HEK293 (cell line): ENCODE data around the gene DMWD.

Experiments
- CTCF ChIA-PET: fragments of 350-600 bp; formaldehyde crosslinking; extraction: SDS; loops from one replicate; lab custom pipeline; 2021; ENCODE audit warnings: antibody characterized with exemption; lab: Yijun Ruan, JAX
- POLR2A ChIA-PET: fragments of 300-600 bp; formaldehyde crosslinking; extraction: SDS; loops from one replicate; lab custom pipeline; 2020; ENCODE audit warnings: antibody characterized with exemption, inconsistent platforms; lab: Yijun Ruan, JAX
- H3K27ac ChIP-seq: fragments of 200-500 bp; sonication (Bioruptor generic); 2 replicates; pipeline ENCODE4 v1.5.1; 2014; ENCODE audit warnings: low read depth, low read length, control low read depth, inconsistent platforms; ENCODE audit errors: extremely low read depth
- H3K36me3 ChIP-seq, 2 experiments: fragments of 200-500 bp in 1 of 2; sonication (Bioruptor generic) in 1 of 2; 1 replicate in 1 of 2; 2 replicates in 1 of 2; pipeline ENCODE4 v1.5.1; 2014 to 2017; ENCODE audit warnings: inconsistent platforms in 2 of 2, low read length in 2 of 2; ENCODE audit not compliant: control insufficient read depth in 2 of 2, insufficient read depth in 1 of 2
- H3K4me1 ChIP-seq: fragments of 200-500 bp; sonication (Bioruptor generic); 2 replicates; pipeline ENCODE4 v1.5.1; 2014; ENCODE audit warnings: mild to moderate bottlenecking, low read length, inconsistent platforms; ENCODE audit not compliant: control insufficient read depth, insufficient read depth
- H3K4me3 ChIP-seq: 2 replicates; pipeline ENCODE4 v1.5.1; 2011; ENCODE audit warnings: low read depth, mild to moderate bottlenecking, control low read depth, low read length, moderate library complexity
- H3K9me3 ChIP-seq: fragments of 200-500 bp; sonication (Bioruptor generic); 2 replicates; pipeline ENCODE4 v1.5.1; 2014; ENCODE audit warnings: low read depth, low read length, inconsistent platforms; ENCODE audit not compliant: control insufficient read depth, insufficient read depth
- EGR2 ChIP-seq: fragments of 450-650 bp; formaldehyde crosslinking; IDR thresholded peaks from 2 replicates; pipeline ENCODE4 v1.5.1; 2016; ENCODE audit warnings: low read depth, missing biosample characterization, missing genetic modification characterization
- HIC1 ChIP-seq: fragments of 450-650 bp; formaldehyde crosslinking; IDR thresholded peaks from 2 replicates; pipeline ENCODE4 v1.5.1; 2016; ENCODE audit warnings: missing biosample characterization, missing genetic modification characterization
- KLF1 ChIP-seq: fragments of 450-650 bp; formaldehyde crosslinking; IDR thresholded peaks from 2 replicates; pipeline ENCODE4 v1.5.1; 2016; ENCODE audit warnings: missing biosample characterization, missing genetic modification characterization
- SCRT1 ChIP-seq: fragments of 450-650 bp; formaldehyde crosslinking; IDR thresholded peaks from 2 replicates; pipeline ENCODE4 v1.5.1; 2016; ENCODE audit warnings: missing biosample characterization, missing genetic modification characterization, borderline replicate concordance
- SCRT2 ChIP-seq: fragments of 450-650 bp; formaldehyde crosslinking; IDR thresholded peaks from 2 replicates; pipeline ENCODE4 v1.5.1; 2016; ENCODE audit warnings: missing biosample characterization, missing genetic modification characterization
- ZBTB10 ChIP-seq: fragments of 450-650 bp; formaldehyde crosslinking; IDR thresholded peaks from 2 replicates; pipeline ENCODE4 v1.5.1; 2016; ENCODE audit warnings: missing biosample characterization, missing genetic modification characterization
- ZBTB21 ChIP-seq: fragments of 450-650 bp; formaldehyde crosslinking; IDR thresholded peaks from 2 replicates; pipeline ENCODE4 v1.5.1; 2017; ENCODE audit warnings: missing biosample characterization, missing genetic modification characterization
- ZBTB7A ChIP-seq: fragments of 450-650 bp; formaldehyde crosslinking; IDR thresholded peaks from 2 replicates; pipeline ENCODE4 v1.5.1; 2016; ENCODE audit warnings: low read depth, missing biosample characterization, missing genetic modification characterization
- ZBTB8A ChIP-seq: fragments of 450-650 bp; formaldehyde crosslinking; IDR thresholded peaks from 2 replicates; pipeline ENCODE4 v1.5.1; 2016; ENCODE audit warnings: missing biosample characterization, missing genetic modification characterization
- ZEB2 ChIP-seq: fragments of 450-650 bp; formaldehyde crosslinking; IDR thresholded peaks from 2 replicates; pipeline ENCODE4 v1.5.1; 2016; ENCODE audit warnings: missing biosample characterization, missing genetic modification characterization
- ZIC2 ChIP-seq: fragments of 450-650 bp; formaldehyde crosslinking; IDR thresholded peaks from 2 replicates; pipeline ENCODE4 v1.5.1; 2016; ENCODE audit warnings: missing biosample characterization, missing genetic modification characterization
- ZNF121 ChIP-seq: fragments of 450-650 bp; formaldehyde crosslinking; IDR thresholded peaks from 2 replicates; pipeline ENCODE4 v1.5.1; 2016; ENCODE audit warnings: missing biosample characterization, missing genetic modification characterization
- ZNF529 ChIP-seq: fragments of 450-650 bp; formaldehyde crosslinking; IDR thresholded peaks from 2 replicates; pipeline ENCODE4 v1.5.1; 2017; ENCODE audit warnings: missing genetic modification characterization, missing biosample characterization; ENCODE audit not compliant: insufficient replicate concordance
- ZNF530 ChIP-seq: fragments of 450-650 bp; formaldehyde crosslinking; IDR thresholded peaks from 2 replicates; pipeline ENCODE4 v1.5.1; 2016; ENCODE audit warnings: low read depth, missing biosample characterization, missing genetic modification characterization
- TF ChIP-seq, protein P1 (sequence below): fragments of 450-650 bp; formaldehyde crosslinking; IDR thresholded peaks from 2 replicates; pipeline ENCODE4 v1.5.1; 2016; ENCODE audit warnings: missing biosample characterization, missing genetic modification characterization
- TF ChIP-seq, protein P2 (sequence below): fragments of 450-650 bp; formaldehyde crosslinking; IDR thresholded peaks from 2 replicates; pipeline ENCODE4 v1.5.1; 2016; ENCODE audit warnings: missing biosample characterization, missing genetic modification characterization
- TF ChIP-seq, protein P3 (sequence below): fragments of 450-650 bp; formaldehyde crosslinking; IDR thresholded peaks from 2 replicates; pipeline ENCODE4 v1.5.1; 2016; ENCODE audit warnings: missing biosample characterization, missing genetic modification characterization

Gene DMWD

GRCh38 chr19:45781214-45782161 is 11.2 kb downstream of the DMWD start:
- peaks cover 9% of the 10 kb centered on the region; the same call in 1 of the 2 replicates for H3K4me1 ChIP-seq
- POLR2A ChIA-PET = interaction anchor here (0.6 to 5.8 kb wide), 5 partner anchors 10 to 89 kb away, joined by 3 to 78 read pairs (median 4); partner anchors contain the start of genes DMWD, QPCTL, SIX5 and SNRPD2
- no peak overlapping the region for H3K27ac ChIP-seq
- TF ChIP-seq ZIC2 (tag by site-specific recombination) = peak; percentile 85
- peak; percentile 44 for TF ChIP-seq SCRT1
- TF ChIP-seq SCRT2 (tag by site-specific recombination) = peak; percentile 92
- TF ChIP-seq HIC1 (tag by site-specific recombination) = peak; percentile 25; the same call in 1 of the 2 replicates
- TF ChIP-seq ZBTB7A = no peak
- TF ChIP-seq, protein P1, sequence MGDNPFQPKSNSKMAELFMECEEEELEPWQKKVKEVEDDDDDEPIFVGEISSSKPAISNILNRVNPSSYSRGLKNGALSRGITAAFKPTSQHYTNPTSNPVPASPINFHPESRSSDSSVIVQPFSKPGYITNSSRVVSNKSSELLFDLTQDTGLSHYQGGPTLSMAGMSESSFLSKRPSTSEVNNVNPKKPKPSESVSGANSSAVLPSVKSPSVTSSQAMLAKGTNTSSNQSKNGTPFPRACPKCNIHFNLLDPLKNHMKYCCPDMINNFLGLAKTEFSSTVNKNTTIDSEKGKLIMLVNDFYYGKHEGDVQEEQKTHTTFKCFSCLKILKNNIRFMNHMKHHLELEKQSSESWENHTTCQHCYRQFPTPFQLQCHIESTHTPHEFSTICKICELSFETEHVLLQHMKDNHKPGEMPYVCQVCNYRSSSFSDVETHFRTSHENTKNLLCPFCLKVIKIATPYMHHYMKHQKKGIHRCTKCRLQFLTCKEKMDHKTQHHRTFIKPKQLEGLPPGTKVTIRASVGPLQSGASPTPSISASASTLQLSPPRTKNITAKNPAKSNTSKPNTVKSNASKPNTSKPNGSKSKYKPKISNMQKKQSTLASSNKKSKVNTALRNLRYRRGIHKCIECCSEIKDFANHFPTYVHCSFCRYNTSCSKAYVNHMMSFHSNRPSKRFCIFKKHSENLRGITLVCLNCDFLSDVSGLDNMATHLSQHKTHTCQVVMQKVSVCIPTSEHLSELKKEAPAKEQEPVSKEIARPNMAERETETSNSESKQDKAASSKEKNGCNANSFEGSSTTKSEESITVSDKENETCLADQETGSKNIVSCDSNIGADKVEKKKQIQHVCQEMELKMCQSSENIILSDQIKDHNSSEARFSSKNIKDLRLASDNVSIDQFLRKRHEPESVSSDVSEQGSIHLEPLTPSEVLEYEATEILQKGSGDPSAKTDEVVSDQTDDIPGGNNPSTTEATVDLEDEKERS (tag by site-specific recombination) = no peak
- CTCF ChIA-PET = interaction anchor here (0.8 to 3.3 kb wide), 4 partner anchors 11 to 756 kb away, joined by 3 to 22 read pairs (median 6); partner anchors contain the start of gene SIX5
- H3K4me3 ChIP-seq = no peak overlapping the region
- no peaks in the 10 kb centered on the region for H3K9me3 ChIP-seq
- H3K36me3 ChIP-seq = peaks cover 8 to 49% of the 10 kb centered on the region in 2 experiments; a peak in 2 of 3 replicates

- Histone ChIP-seq H3K4me3 (no peak overlapping the region), H3K4me1 (peaks cover 9% of the 10 kb centered on the region; the same call in 1 of the 2 replicates)
- CTCF ChIA-PET = interaction anchor here (0.8 to 3.3 kb wide), 3 partner anchors 10 to 757 kb away, joined by 3 to 22 read pairs (median 4); partner anchors contain the start of gene SIX5
- TF ChIP-seq ZNF530 (tag by site-specific recombination) = no peak
- no peak for TF ChIP-seq ZBTB21 (tag by site-specific recombination)
- TF ChIP-seq, protein P2, sequence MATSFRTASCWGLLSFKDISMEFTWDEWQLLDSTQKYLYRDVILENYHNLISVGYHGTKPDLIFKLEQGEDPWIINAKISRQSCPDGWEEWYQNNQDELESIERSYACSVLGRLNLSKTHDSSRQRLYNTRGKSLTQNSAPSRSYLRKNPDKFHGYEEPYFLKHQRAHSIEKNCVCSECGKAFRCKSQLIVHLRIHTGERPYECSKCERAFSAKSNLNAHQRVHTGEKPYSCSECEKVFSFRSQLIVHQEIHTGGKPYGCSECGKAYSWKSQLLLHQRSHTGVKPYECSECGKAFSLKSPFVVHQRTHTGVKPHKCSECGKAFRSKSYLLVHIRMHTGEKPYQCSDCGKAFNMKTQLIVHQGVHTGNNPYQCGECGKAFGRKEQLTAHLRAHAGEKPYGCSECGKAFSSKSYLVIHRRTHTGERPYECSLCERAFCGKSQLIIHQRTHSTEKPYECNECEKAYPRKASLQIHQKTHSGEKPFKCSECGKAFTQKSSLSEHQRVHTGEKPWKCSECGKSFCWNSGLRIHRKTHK = no peak
- no peak for TF ChIP-seq ZNF529 (tag by site-specific recombination)
- TF ChIP-seq ZBTB8A = peak; percentile 50
- TF ChIP-seq EGR2 = peak; percentile 30; the same call in 1 of the 2 replicates
- TF ChIP-seq ZEB2 (tag by site-specific recombination) = no peak
- peak; percentile 44; the same call in 1 of the 2 replicates for TF ChIP-seq KLF1 (tag by site-specific recombination)
- TF ChIP-seq, protein P3, sequence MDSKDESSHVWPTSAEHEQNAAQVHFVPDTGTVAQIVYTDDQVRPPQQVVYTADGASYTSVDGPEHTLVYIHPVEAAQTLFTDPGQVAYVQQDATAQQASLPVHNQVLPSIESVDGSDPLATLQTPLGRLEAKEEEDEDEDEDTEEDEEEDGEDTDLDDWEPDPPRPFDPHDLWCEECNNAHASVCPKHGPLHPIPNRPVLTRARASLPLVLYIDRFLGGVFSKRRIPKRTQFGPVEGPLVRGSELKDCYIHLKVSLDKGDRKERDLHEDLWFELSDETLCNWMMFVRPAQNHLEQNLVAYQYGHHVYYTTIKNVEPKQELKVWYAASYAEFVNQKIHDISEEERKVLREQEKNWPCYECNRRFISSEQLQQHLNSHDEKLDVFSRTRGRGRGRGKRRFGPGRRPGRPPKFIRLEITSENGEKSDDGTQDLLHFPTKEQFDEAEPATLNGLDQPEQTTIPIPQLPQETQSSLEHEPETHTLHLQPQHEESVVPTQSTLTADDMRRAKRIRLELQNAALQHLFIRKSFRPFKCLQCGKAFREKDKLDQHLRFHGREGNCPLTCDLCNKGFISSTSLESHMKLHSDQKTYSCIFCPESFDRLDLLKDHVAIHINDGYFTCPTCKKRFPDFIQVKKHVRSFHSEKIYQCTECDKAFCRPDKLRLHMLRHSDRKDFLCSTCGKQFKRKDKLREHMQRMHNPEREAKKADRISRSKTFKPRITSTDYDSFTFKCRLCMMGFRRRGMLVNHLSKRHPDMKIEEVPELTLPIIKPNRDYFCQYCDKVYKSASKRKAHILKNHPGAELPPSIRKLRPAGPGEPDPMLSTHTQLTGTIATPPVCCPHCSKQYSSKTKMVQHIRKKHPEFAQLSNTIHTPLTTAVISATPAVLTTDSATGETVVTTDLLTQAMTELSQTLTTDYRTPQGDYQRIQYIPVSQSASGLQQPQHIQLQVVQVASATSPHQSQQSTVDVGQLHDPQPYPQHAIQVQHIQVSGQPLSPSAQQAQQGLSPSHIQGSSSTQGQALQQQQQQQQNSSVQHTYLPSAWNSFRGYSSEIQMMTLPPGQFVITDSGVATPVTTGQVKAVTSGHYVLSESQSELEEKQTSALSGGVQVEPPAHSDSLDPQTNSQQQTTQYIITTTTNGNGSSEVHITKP = peak; percentile 87
- no peak for TF ChIP-seq ZNF121 (tag by site-specific recombination)
- peak; percentile 83 for TF ChIP-seq ZBTB10 (tag by site-specific recombination)
Observed at GRCh38 chr19:45780448-45781213, 12.0 kb downstream of the DMWD start.

More at GRCh38 chr19:45780448-45781213, 12.0 kb downstream of the DMWD start:
- Histone ChIP-seq H3K27ac (no peak overlapping the region; the same call in 1 of the 2 replicates), H3K9me3 (no peaks in the 10 kb centered on the region), H3K36me3 (peaks cover 9 to 42% of the 10 kb centered on the region in 2 experiments; a peak in 2 of 3 replicates)
- POLR2A ChIA-PET = interaction anchor here (0.6 to 5.8 kb wide), 4 partner anchors 9 to 88 kb away, joined by 3 to 78 read pairs (median 10); partner anchors contain the start of genes DMWD, QPCTL and SIX5
